Hepatic stellate cell (primary cell): Measurements from ENCODE around the gene NMU.
"Not testable (repeated sequence)": the region's sequence is repeated elsewhere in the genome, so short reads cannot be mapped to it uniquely, and the experiment has no call there.

Source experiments
- DNase-seq: peaks from one replicate; pipeline ENCODE4 v3.0.0; 2011; ENCODE audit warnings: low spot score

The NMU gene, protein sequence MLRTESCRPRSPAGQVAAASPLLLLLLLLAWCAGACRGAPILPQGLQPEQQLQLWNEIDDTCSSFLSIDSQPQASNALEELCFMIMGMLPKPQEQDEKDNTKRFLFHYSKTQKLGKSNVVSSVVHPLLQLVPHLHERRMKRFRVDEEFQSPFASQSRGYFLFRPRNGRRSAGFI

GRCh38 chr4:55635741-55636655 is at the start of gene NMU:
Gene NMU (minus strand): TSS chr4:55636298. CDS start chr4:55636192, 106 bp downstream.
- DNase-seq: peak; percentile 17

DNA sequence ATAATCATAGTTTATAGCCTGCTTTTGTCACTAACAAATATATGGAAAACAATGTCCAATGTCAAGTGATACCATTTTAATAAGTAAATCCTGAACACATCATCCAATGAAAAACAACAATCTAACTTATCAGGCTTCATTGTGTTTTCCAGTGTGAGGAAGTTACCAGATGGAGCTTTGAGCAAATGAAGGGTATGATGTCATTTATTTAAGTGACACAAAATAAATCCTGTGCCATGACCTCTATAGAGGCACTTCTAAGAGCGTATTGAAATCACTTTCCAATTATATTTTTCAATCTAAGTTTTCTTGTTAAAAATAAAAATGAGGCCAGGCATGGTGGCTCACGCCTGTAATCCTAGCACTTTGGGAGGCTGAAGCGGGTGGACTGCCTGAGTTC is 48.2 kb upstream of the NMU start:
- no peak for DNase-seq

DNA sequence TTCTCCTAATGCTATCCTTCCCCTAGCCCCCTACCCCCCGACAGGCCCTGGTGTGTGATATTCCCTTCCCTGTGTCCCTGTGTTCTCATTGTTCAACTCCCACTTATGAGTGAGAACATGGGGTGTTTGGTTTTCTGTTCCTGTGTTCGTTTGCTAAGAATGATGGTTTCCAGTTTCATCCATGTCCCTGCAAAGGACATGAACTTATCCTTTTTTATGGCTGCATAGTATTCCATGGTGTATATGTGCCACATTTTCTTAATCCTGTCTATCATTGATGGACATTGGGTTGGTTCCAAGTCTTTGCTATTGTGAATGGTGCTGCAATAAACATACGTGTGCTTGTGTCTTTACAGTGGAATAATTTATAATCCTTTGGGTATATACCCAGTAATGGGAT is 46.7 kb upstream of the NMU start:
- not testable (repeated sequence) for DNase-seq

- DNase-seq: no peak
Observed at GRCh38 chr4:55682295-55682694, 46.2 kb upstream of the NMU start.

DNA sequence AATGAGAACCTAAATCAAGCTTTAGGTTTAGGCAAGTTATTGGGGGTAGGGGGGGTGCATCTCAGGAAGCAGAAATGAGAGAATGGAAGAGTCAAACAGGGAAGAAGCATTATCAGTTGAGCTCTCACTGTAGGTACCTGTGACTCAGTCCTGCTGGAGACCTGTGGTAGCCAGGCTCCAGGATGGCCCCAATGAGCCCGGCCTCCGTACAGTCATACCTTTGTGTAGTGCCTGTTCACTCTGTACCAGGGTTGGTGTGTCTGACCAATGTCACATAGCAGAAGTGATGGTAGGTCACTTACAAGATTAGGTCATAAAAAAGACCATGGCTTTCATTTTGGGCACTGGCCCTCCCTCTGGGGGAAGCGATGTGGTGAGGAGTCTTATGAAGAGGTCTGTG is 45.3 kb upstream of the NMU start:
- DNase-seq: no peak

- no peak for DNase-seq
Observed at GRCh38 chr4:55675196-55675793, 39.2 kb upstream of the NMU start.

DNA sequence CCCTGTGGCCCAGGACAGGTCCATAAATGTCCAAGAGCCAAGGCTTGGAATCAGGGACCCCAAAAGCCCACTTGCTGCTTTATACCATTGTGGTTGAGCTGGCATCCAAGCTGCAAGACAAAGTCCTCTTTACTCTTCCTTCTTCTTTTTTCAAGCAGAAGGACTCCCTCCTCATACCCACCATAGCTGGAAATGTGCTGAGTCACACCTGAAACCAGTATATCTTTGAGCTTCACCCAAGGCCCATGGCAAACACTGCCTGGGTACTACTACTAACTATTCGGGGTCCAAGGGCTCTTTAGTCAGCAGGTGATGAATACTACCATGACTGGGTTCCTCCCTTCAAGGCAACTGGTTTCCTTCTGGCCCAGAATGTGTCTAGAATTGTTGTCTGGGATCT is 37.3 kb upstream of the NMU start:
- DNase-seq: no peak

DNA sequence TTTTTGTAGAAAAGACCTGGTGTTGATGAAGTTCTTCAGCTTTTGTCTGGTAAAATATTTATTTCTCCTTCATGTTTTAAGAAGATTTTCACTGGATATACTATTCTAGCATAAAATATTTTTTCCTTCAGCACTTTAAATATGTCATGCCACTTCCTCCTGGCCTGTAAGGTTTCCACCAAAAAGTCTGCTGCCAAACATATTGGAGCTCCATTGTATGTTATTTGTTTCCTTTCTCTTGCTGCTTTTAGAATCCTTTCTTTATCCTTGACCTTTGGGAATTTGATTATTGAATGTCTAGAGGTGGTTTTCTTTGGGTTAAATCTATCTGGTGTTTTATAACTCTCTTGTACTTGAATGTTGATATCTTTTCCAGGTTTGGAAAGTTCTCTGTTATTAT is 35.6 kb upstream of the NMU start:
- no peak for DNase-seq

DNA sequence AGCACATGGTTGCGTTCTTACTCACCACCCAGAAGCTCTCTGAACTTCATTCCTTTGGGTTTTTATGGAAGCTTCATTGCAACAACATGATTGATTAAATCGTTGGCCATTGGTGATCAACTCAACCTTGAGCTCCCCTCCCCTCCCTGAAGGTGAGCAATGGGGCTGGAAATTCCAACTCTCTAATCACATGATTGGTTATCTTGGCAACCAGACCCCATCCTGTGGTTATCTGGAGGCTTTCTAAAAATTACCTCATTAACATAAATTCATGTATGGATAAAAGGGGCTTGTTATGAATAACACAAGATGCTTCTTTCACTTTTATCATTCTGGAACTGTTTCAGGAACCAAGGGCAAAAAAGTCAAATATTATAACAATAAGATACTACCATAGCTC is 34.6 kb upstream of the NMU start:
- DNase-seq: no peak

GRCh38 chr4:55668449-55668848 is 32.4 kb upstream of the NMU start:
- DNase-seq: no peak

GRCh38 chr4:55666535-55666934 is 30.4 kb upstream of the NMU start:
- no peak for DNase-seq

DNA sequence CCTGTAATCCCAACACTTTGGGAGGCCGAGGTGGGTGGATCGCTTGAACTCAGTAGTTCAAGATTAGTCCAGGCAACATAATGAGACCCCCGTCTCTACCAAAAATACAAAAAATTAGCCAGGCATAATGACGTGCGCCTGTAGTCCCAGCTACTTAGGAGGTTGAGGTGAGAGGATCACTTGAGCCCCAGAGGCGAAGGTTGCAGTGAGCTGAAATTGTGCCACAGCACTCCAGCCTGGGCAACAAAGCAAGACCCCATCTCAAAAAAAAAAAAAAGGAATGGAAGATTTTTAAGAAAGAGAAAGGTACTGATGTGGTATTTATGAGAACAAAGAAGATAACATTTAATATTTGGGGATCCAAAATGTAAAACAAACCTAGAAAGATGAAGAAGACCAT is 27.0 kb upstream of the NMU start:
- DNase-seq: no peak

GRCh38 chr4:55661398-55662056 is 25.4 kb upstream of the NMU start:
- DNase-seq: no peak

GRCh38 chr4:55658657-55659056 is 22.6 kb upstream of the NMU start:
- DNase-seq: no peak

DNA sequence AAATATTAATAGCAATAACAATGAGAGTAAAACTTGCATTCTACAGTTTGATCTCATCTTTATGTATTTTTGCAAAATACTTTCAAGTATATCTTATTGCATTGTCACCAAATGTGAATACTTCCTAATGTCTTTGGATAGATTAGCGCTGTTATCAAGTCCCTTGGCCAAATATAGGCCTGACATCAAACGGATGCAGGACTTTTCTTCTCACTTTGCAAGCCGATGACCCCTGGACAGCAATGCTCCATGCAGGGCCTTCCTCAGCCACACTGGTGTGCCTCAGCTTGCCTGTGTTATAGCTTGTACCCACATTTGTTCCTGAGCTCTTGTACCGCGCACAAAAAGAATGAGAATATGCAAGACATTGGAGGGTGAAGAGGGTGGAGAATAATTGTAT is 18.0 kb upstream of the NMU start:
- DNase-seq: no peak

GRCh38 chr4:55650483-55650882 is 14.4 kb upstream of the NMU start:
- no peak for DNase-seq

DNA sequence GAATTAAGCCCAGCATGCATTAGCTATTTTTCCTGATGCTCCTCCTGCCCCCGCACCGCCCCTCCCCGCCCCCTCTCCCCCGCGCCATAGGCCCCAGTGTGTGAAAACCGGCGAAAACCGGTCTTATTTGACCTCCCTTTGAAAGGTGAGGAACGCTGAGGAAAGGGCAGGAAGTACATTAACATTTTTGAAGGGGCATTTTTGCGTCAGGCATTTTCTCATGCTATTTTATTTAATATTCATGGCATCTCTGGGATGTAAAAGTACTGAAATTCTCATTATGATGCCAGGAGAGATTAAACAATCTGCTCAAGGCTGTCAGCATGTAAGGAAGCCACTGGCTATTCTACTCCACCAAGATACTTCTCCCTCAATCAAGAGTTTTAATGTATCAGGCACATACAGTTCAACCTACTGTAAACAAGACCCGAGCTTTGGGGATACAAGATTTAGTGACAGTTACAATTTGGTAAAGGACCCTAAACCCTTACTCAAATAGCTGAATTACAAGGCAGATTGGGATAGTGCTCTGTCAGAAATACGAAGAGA is 1.2 kb upstream of the NMU start:
- DNase-seq: no peak

DNA sequence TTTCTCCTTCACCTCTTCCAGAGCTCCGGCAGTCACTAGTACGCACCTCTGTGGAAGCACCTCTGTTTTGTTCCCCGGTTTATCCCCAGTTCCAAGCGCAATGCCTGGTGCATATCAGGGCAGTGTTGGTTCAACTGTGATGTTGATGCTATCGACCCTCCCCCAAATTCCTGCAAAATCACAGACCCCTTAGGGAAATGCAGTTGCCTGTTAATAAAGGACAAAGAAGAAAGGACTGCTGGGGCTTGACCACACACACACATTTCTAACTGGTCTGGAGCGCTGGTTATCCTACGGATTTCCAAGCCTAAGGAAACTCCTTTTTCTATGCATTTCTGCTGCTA is 530 bp upstream of the NMU start:
- DNase-seq: no peak

- DNase-seq: no peak
Observed at GRCh38 chr4:55635282-55635681, 816 bp downstream of the NMU start.

DNA sequence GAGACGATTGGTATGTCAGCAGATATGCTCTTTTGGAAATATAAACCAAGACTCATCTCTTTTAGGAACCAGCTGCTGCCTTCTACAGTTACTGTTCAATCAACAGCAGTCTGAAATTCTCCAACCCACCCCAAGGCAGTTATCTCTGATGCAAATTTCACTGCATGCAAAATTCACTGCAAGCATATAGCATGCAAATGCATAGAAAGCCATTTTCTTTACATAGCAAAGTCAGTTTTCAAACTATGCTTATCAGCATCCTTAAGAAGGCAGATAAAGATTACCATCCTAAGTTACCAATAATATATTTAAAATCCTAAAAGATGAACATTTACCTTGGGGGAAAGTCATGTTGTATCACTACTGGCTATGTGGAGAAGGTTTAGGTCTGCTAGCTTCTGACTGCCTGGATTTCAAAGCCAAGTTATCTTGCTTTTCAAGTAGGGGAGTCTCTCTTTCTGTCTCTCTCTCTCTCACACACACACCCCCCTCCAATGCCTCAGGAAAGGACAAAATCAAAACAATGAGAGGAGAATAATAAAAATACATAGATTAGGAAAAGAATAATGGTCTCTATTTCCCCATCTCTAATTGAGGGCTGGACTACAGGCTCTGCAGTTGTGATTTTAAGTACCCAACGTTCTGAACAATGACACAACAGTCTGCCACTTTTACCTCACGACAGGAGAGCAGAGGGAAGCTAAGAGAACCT is 1.5 kb downstream of the NMU start:
- DNase-seq: no peak

GRCh38 chr4:55633903-55634302 is 2.2 kb downstream of the NMU start:
- no peak for DNase-seq

DNA sequence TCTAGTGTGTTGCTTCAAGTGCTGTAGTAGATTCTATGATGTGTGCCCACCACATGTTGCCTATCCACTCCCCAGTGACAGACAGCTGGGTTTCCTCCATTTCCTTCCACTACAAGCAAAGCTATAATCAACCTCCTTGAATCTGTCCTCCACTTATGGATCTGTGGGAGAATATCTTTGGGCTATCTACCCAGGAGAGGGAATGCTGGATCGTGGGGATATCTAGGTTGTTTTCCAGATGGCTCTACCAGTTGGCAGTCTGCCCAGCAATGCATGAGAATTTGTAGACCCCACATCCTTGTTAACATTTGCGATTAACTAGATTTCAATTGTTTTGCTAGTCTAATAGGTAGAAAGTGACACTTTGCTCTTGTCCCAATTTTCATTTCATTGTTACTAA is 10.3 kb downstream of the NMU start:
- no peak for DNase-seq
